HCT116 (cell line): ENCODE results near the gene CALML3.

Experiments
- ATF3 ChIP-seq: IDR thresholded peaks from 2 replicates; pipeline ENCODE4 v1.6.1; 2012
- EZH2 ChIP-seq: fragments of 200-600 bp; sonication (generic); IDR thresholded peaks from 2 replicates; pipeline ENCODE4 v1.6.1; 2017; ENCODE audit warnings: antibody characterized with exemption, mixed run types
- EZH2phosphoT487 ChIP-seq: fragments of 200-600 bp; IDR thresholded peaks from 2 replicates; pipeline ENCODE4 v1.6.1; 2018; ENCODE audit warnings: antibody characterized with exemption, borderline replicate concordance
- MAX ChIP-seq: IDR thresholded peaks from 2 replicates; pipeline ENCODE4 v1.6.1; 2012
- POLR2A ChIP-seq: IDR thresholded peaks from 2 replicates; pipeline ENCODE4 v1.7.0; 2011; ENCODE audit warnings: borderline replicate concordance; ENCODE audit not compliant: insufficient read depth, insufficient read length; ENCODE audit errors: extremely low read depth
- POLR2AphosphoS5 ChIP-seq: IDR thresholded peaks from 2 replicates; pipeline ENCODE4 v1.6.1; 2011; ENCODE audit warnings: mild to moderate bottlenecking, low read depth, low read length, moderate library complexity
- ZBTB33 ChIP-seq: IDR thresholded peaks from 2 replicates; pipeline ENCODE4 v1.6.1; 2011; ENCODE audit warnings: mild to moderate bottlenecking, low read length, moderate library complexity; ENCODE audit not compliant: insufficient replicate concordance; ENCODE audit errors: extremely low read depth
- TF ChIP-seq, protein P1 (sequence below), 3 experiments: fragments of 200-600 bp in 1 of 3; sonication (generic) in 1 of 3; IDR thresholded peaks in 2 of 3; conservative IDR thresholded peaks in 1 of 3; 2 replicates each; pipeline ENCODE4 v1.5.1; 2012 to 2017; ENCODE audit warnings: low read depth in 2 of 3, low read length in 2 of 3, antibody characterized with exemption in 1 of 3, borderline replicate concordance in 1 of 3, control low read depth in 1 of 3, mild to moderate bottlenecking in 1 of 3, mixed read lengths in 1 of 3, mixed run types in 1 of 3, moderate library complexity in 1 of 3; ENCODE audit not compliant: insufficient read depth in 1 of 3

DNA sequence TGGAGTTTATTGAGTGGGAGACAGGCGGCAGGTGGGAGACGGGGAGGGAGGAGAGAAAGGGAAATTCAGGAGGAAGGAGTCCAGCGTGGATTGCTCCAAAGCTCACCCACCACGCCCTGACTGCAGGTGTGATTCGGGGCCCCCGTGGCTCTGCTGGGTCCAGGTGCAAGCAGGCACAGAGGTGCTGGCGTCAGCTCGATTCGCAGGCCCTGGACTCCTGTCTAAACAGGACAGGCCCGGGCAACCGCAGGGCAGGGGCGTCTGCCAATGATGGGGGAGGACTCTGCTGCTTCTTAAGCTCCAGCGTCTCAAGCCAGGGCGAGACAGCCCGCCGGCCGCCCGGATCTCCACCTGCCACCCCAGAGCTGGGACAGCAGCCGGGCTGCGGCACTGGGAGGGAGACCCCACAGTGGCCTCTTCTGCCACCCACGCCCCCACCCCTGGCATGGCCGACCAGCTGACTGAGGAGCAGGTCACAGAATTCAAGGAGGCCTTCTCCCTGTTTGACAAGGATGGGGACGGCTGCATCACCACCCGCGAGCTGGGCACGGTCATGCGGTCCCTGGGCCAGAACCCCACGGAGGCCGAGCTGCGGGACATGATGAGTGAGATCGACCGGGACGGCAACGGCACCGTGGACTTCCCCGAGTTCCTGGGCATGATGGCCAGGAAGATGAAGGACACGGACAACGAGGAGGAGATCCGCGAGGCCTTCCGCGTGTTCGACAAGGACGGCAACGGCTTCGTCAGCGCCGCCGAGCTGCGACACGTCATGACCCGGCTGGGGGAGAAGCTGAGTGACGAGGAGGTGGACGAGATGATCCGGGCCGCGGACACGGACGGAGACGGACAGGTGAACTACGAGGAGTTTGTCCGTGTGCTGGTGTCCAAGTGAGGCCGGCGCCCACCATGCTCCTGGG, at the start of gene CALML3:
- TF ChIP-seq, protein P1, sequence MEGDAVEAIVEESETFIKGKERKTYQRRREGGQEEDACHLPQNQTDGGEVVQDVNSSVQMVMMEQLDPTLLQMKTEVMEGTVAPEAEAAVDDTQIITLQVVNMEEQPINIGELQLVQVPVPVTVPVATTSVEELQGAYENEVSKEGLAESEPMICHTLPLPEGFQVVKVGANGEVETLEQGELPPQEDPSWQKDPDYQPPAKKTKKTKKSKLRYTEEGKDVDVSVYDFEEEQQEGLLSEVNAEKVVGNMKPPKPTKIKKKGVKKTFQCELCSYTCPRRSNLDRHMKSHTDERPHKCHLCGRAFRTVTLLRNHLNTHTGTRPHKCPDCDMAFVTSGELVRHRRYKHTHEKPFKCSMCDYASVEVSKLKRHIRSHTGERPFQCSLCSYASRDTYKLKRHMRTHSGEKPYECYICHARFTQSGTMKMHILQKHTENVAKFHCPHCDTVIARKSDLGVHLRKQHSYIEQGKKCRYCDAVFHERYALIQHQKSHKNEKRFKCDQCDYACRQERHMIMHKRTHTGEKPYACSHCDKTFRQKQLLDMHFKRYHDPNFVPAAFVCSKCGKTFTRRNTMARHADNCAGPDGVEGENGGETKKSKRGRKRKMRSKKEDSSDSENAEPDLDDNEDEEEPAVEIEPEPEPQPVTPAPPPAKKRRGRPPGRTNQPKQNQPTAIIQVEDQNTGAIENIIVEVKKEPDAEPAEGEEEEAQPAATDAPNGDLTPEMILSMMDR (IDR thresholded peaks at IDR 0.05 in 2 of 3, conservative IDR thresholded peaks at IDR 0.05 in 1 of 3; ENCODE audit: borderline replicate concordance in 1 of 3, insufficient read depth in 1 of 3, low read depth in 2 of 3, low read length in 2 of 3) = no peak
- TF ChIP-seq ATF3 (no peak), EZH2phosphoT487 (no peak), EZH2 (no peak), POLR2A (no peak), ZBTB33 (no peak), MAX (no peak), POLR2AphosphoS5 (no peak)
